ENCODE results near the gene INSL3. TPM values are rescaled to one million over a fixed set of nuclear protein-coding genes. Genes with fewer than 3 reads are reported as not detected.

INSL3 gene
- total and polyA plus RNA-seq, 2 of the 8 experiments (the other 6 are each of a cell fraction or from before 2014, with no cell fraction given), result 0.41 to 1.5 TPM

GRCh38 chr19:17787274-17787913, 33.9 kb downstream of the INSL3 start (continued):
- TF ChIP-seq CBX5 (IDR thresholded peaks at IDR 0.05; ENCODE audit: low read depth, low read length), result no peak

All from H1 (cell line).